Measurements from ENCODE around the gene PPT1. TPM values are rescaled to one million over a fixed set of nuclear protein-coding genes. Genes with fewer than 3 reads are reported as not detected.

The PPT1 gene
- polyA plus RNA-seq, 1 donor from 2014 or later: 64.6 TPM

DNA sequence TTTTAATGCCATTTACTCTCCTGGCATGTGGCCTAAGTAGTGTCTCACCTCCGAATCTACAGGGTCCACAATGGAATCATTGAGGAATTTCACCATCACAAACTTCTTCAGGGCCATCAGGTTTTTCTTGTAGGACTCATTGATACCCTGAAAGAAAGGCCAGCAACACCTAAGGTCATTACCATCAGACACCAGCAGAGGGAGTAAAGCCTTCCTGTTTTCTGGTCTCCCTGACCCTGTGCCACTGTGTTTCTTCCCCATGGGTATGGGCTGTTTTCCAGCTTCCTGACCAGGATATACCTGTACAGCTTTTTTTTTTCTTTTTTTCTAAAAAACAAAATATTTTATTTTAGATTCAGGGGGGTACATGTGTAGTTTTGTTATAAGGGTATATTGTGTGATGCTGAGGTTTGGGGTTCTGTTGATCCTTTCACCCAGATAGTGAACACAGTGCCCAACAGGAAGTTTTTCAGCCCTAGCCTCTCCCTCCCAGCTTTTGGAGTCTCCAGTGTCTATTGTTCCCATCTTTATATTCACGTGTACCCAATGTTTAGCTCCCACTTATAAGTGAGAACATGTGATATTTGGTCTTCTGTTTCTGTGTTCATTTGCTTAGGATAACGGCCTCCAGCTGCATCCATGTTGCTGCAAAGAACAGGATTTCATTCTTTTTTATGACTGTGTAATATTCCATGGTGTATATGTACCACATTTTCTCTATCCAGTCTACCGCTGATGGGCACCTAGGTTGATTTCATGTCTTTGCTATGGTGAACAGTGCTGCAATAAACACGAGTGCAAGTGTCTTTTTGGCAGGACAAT, 18.3 kb downstream of the PPT1 start:
- no peak for TF ChIP-seq POLR2AphosphoS5 (IDR thresholded peaks at IDR 0.05)
- TF ChIP-seq EZH2 (IDR thresholded peaks at IDR 0.05; ENCODE audit: borderline replicate concordance, insufficient read depth, low read length, poor library complexity, severe bottlenecking): no peak
- TF ChIP-seq EP300 (conservative IDR thresholded peaks at IDR 0.05; ENCODE audit: poor library complexity, severe bottlenecking): no peak
- peak; percentile 61 for TF ChIP-seq RAD21 (conservative IDR thresholded peaks at IDR 0.05)
- no peak for TF ChIP-seq MXI1 (conservative IDR thresholded peaks at IDR 0.05; ENCODE audit: poor library complexity, severe bottlenecking)
- TF ChIP-seq CTCF (IDR thresholded peaks at IDR 0.05; ENCODE audit: poor library complexity, severe bottlenecking): peak; percentile 71
- no peak for TF ChIP-seq REST (IDR thresholded peaks at IDR 0.05; ENCODE audit: borderline replicate concordance)
- no peak for TF ChIP-seq TAF1 (IDR thresholded peaks at IDR 0.05; ENCODE audit: low read depth)
- peak; percentile 76 for TF ChIP-seq SMC3 (conservative IDR thresholded peaks at IDR 0.05; ENCODE audit: poor library complexity)
- Histone ChIP-seq H3K9me2 (ENCODE audit: insufficient read depth, low read length) (no peaks in the 10 kb centered on the region), H3K27me3 (ENCODE audit: insufficient read depth, low read depth, low read length) (no peaks in the 10 kb centered on the region), H3K4me3 (ENCODE audit: low read length) (no peak overlapping the region), H3K9me3 (ENCODE audit: low read length) (no peaks in the 10 kb centered on the region), H4K20me1 (ENCODE audit: insufficient read depth) (no peaks in the 10 kb centered on the region), H3K9ac (ENCODE audit: low read length) (no peak overlapping the region), H3K4me2 (ENCODE audit: low read length) (no peak overlapping the region), H3F3A (ENCODE audit: insufficient read depth, low read length, poor library complexity, severe bottlenecking) (no peaks in the 10 kb centered on the region), H3K79me2 (replicated peaks; ENCODE audit: insufficient read depth, low read length) (no peaks in the 10 kb centered on the region), H3K27ac (ENCODE audit: low read length) (no peak overlapping the region), H2AFZ (ENCODE audit: low read depth, low read length) (no peak overlapping the region), H3K36me3 (ENCODE audit: insufficient read depth, low read length) (peaks cover 4% of the 10 kb centered on the region)

DNA sequence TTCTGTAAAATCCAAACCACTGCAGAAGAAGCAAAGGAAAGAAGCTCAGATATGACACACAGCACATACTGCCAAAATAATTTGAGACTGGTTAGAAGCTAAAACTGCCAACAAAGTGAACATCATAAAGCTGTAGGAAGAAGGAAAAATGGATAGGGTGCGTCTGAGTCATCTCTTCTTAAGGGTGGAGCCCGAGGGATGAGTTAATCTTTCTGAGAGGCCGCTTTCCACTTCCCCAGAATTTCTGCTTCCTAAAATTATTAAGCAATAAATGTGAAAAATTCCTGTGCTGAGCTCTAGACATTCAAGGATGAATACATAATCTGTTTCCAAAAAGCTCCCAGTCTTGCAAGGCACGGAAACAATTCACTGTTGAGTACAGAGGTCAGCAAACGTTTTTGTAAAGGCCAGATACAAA, 20.1 kb downstream of the PPT1 start:
- H3K36me3 ChIP-seq (ENCODE audit: insufficient read depth, low read length): peaks cover 4% of the 10 kb centered on the region

More for the DNA sequence above, 20.1 kb downstream of the PPT1 start:
- H3K9ac ChIP-seq (ENCODE audit: low read length): no peak overlapping the region
- no peaks in the 10 kb centered on the region for H3K9me2 ChIP-seq (ENCODE audit: insufficient read depth, low read length)
- H3K27me3 ChIP-seq (ENCODE audit: insufficient read depth, low read depth, low read length): no peaks in the 10 kb centered on the region
- H3K9me3 ChIP-seq (ENCODE audit: low read length): no peaks in the 10 kb centered on the region
- H2AFZ ChIP-seq (ENCODE audit: low read depth, low read length): no peak overlapping the region
- no peaks in the 10 kb centered on the region for H3K79me2 ChIP-seq (replicated peaks; ENCODE audit: insufficient read depth, low read length)
- TF ChIP-seq CTCF (IDR thresholded peaks at IDR 0.05; ENCODE audit: poor library complexity, severe bottlenecking) (no peak), REST (IDR thresholded peaks at IDR 0.05; ENCODE audit: borderline replicate concordance) (no peak), MXI1 (conservative IDR thresholded peaks at IDR 0.05; ENCODE audit: poor library complexity, severe bottlenecking) (no peak), TAF1 (IDR thresholded peaks at IDR 0.05; ENCODE audit: low read depth) (no peak), EZH2 (IDR thresholded peaks at IDR 0.05; ENCODE audit: borderline replicate concordance, insufficient read depth, low read length, poor library complexity, severe bottlenecking) (no peak), POLR2AphosphoS5 (IDR thresholded peaks at IDR 0.05) (no peak), RAD21 (conservative IDR thresholded peaks at IDR 0.05) (no peak), SMC3 (conservative IDR thresholded peaks at IDR 0.05; ENCODE audit: poor library complexity) (no peak), EP300 (conservative IDR thresholded peaks at IDR 0.05; ENCODE audit: poor library complexity, severe bottlenecking) (no peak)
- no peaks in the 10 kb centered on the region for H3F3A ChIP-seq (ENCODE audit: insufficient read depth, low read length, poor library complexity, severe bottlenecking)
- no peak overlapping the region for H3K27ac ChIP-seq (ENCODE audit: low read length)
- no peak overlapping the region for H3K4me3 ChIP-seq (ENCODE audit: low read length)
- H3K4me2 ChIP-seq (ENCODE audit: low read length): no peak overlapping the region
- H4K20me1 ChIP-seq (ENCODE audit: insufficient read depth): no peaks in the 10 kb centered on the region
